H7 (cell line): Measurements from ENCODE around the gene EPB41L2. TPM values are rescaled to one million over a fixed set of nuclear protein-coding genes. Genes with fewer than 3 reads are reported as not detected.

Source experiments
- DNase-seq: peaks from one replicate; pipeline ENCODE4 v3.0.0; 2012
- H3K27me3 ChIP-seq: 2 replicates; pipeline ENCODE4 v1.6.0; 2011; ENCODE audit warnings: mild to moderate bottlenecking, low read length; ENCODE audit not compliant: control insufficient read depth, insufficient read depth
- H3K36me3 ChIP-seq: replicated peaks from 2 replicates; pipeline ENCODE4 v1.5.1; 2011; ENCODE audit warnings: low read length; ENCODE audit not compliant: control insufficient read depth, insufficient read depth
- H3K4me3 ChIP-seq: 2 replicates; pipeline ENCODE4 v1.5.1; 2011; ENCODE audit warnings: low read depth, mild to moderate bottlenecking, control low read depth, low read length, moderate library complexity; ENCODE audit not compliant: insufficient read depth
- total RNA-seq: library from RNA; depleted of rRNA; stranded (reverse); fragments of >200 nt; shearing (Covaris generic); gene quantifications from 2 replicates; pipeline ENCODE4 v1.2.3, GENCODE V29; 2014

The EPB41L2 gene
- total RNA-seq, 1 experiment from 2014 or later: 25.9 TPM

GRCh38 chr6:131070061-131070460, 7.0 kb upstream of the EPB41L2 start:
- no peaks in the 10 kb centered on the region for H3K36me3 ChIP-seq
- H3K27me3 ChIP-seq: no peaks in the 10 kb centered on the region
- no peak overlapping the region for H3K4me3 ChIP-seq
- no peak for DNase-seq

GRCh38 chr6:131068165-131068564, 5.1 kb upstream of the EPB41L2 start:
- H3K36me3 ChIP-seq: no peaks in the 10 kb centered on the region

GRCh38 chr6:131067521-131067920, 4.5 kb upstream of the EPB41L2 start:
- H3K27me3 ChIP-seq: no peaks in the 10 kb centered on the region
- no peak overlapping the region for H3K4me3 ChIP-seq
- no peak for DNase-seq
- no peaks in the 10 kb centered on the region for H3K36me3 ChIP-seq

More at GRCh38 chr6:131068165-131068564, 5.1 kb upstream of the EPB41L2 start:
- no peak overlapping the region for H3K4me3 ChIP-seq
- H3K27me3 ChIP-seq: no peaks in the 10 kb centered on the region
- DNase-seq: no peak

GRCh38 chr6:131065824-131066171, 2.8 kb upstream of the EPB41L2 start:
- H3K27me3 ChIP-seq: no peaks in the 10 kb centered on the region
- DNase-seq: no peak

GRCh38 chr6:131065112-131065823, 2.2 kb upstream of the EPB41L2 start:
- no peaks in the 10 kb centered on the region for H3K36me3 ChIP-seq
- H3K4me3 ChIP-seq: no peak overlapping the region
- no peaks in the 10 kb centered on the region for H3K27me3 ChIP-seq
- no peak for DNase-seq

More at GRCh38 chr6:131065824-131066171, 2.8 kb upstream of the EPB41L2 start:
- H3K36me3 ChIP-seq: no peaks in the 10 kb centered on the region
- no peak overlapping the region for H3K4me3 ChIP-seq

GRCh38 chr6:131063764-131064272, 773 bp upstream of the EPB41L2 start:
- peak overlapping the region; percentile 75 for H3K4me3 ChIP-seq
- DNase-seq: no peak
- no peaks in the 10 kb centered on the region for H3K27me3 ChIP-seq
- H3K36me3 ChIP-seq: no peaks in the 10 kb centered on the region

- peak; percentile 69 for DNase-seq
- no peaks in the 10 kb centered on the region for H3K36me3 ChIP-seq
- no peaks in the 10 kb centered on the region for H3K27me3 ChIP-seq
- peak overlapping the region; percentile 75 for H3K4me3 ChIP-seq
These were observed 611 bp downstream of the EPB41L2 start for GRCh38 chr6:131062241-131063027.

- DNase-seq: no peak
- Histone ChIP-seq H3K4me3 (peak overlapping the region; percentile 75), H3K36me3 (no peaks in the 10 kb centered on the region), H3K27me3 (no peaks in the 10 kb centered on the region)
These were observed 1.3 kb downstream of the EPB41L2 start for GRCh38 chr6:131061751-131062119.

GRCh38 chr6:131061041-131061750, 1.8 kb downstream of the EPB41L2 start:
- no peaks in the 10 kb centered on the region for H3K27me3 ChIP-seq
- H3K36me3 ChIP-seq: no peaks in the 10 kb centered on the region
- H3K4me3 ChIP-seq: peak overlapping the region; percentile 75; the same call in 1 of the 2 replicates
- DNase-seq: peak; percentile 8

- H3K4me3 ChIP-seq: no peak overlapping the region
- no peaks in the 10 kb centered on the region for H3K36me3 ChIP-seq
- no peak for DNase-seq
- no peaks in the 10 kb centered on the region for H3K27me3 ChIP-seq
These were observed 2.7 kb downstream of the EPB41L2 start for GRCh38 chr6:131060311-131060710.

GRCh38 chr6:131059486-131059885, 3.6 kb downstream of the EPB41L2 start:
- no peak overlapping the region for H3K4me3 ChIP-seq
- H3K36me3 ChIP-seq: no peaks in the 10 kb centered on the region
- no peak for DNase-seq
- no peaks in the 10 kb centered on the region for H3K27me3 ChIP-seq

GRCh38 chr6:131058236-131058635, 4.8 kb downstream of the EPB41L2 start:
- H3K36me3 ChIP-seq: no peaks in the 10 kb centered on the region; the same call in 1 of the 2 replicates
- no peaks in the 10 kb centered on the region for H3K27me3 ChIP-seq
- H3K4me3 ChIP-seq: no peak overlapping the region
- no peak for DNase-seq

- Histone ChIP-seq H3K27me3 (no peaks in the 10 kb centered on the region), H3K4me3 (no peak overlapping the region), H3K36me3 (no peaks in the 10 kb centered on the region; the same call in 1 of the 2 replicates)
- no peak for DNase-seq
These were observed 8.4 kb downstream of the EPB41L2 start for GRCh38 chr6:131054392-131055250.
